ENCODE results near the gene NKX2-1. TPM values are rescaled to one million over a fixed set of nuclear protein-coding genes. Genes with fewer than 3 reads are reported as not detected.

Gene NKX2-1
- total RNA-seq, 1 donor from 2014 or later: not detected

- Histone ChIP-seq H4K20me1 (ENCODE audit: insufficient read depth, low read length) (no peaks in the 10 kb centered on the region), H3K27me3 (ENCODE audit: insufficient read depth, low read length) (no peaks in the 10 kb centered on the region), H3K27ac (ENCODE audit: low read depth, low read length) (no peak overlapping the region), H3K4me2 (ENCODE audit: low read length) (no peak overlapping the region), H3K36me3 (ENCODE audit: insufficient read depth, low read length) (no peaks in the 10 kb centered on the region), H3K9me3 (ENCODE audit: insufficient read depth, low read depth, low read length) (no peaks in the 10 kb centered on the region), H2AFZ (ENCODE audit: low read depth, low read length) (no peak overlapping the region), H3K9ac (ENCODE audit: low read length) (no peak overlapping the region), H3K4me3 (ENCODE audit: insufficient read depth, low read depth, low read length) (no peak overlapping the region), H3K4me1 (ENCODE audit: insufficient read depth, low read length) (no peaks in the 10 kb centered on the region), H3K79me2 (ENCODE audit: insufficient read depth, low read length) (no peaks in the 10 kb centered on the region)
- DNase-seq (ENCODE audit: low read depth) (no peak), FAIRE-seq (no peak)
- no peaks in the 10 kb centered on the region for H3K4me1 Mint-ChIP-seq (ENCODE audit: low read depth, unreplicated experiment)
- H3K9me3 Mint-ChIP-seq (ENCODE audit: unreplicated experiment): peaks cover 2% of the 10 kb centered on the region
- no peaks in the 10 kb centered on the region for H3K36me3 Mint-ChIP-seq (ENCODE audit: low read depth, unreplicated experiment)
- TF ChIP-seq EZH2 (IDR thresholded peaks at IDR 0.05; ENCODE audit: insufficient read depth, low read length): no peak
- TF ChIP-seq, protein P1, sequence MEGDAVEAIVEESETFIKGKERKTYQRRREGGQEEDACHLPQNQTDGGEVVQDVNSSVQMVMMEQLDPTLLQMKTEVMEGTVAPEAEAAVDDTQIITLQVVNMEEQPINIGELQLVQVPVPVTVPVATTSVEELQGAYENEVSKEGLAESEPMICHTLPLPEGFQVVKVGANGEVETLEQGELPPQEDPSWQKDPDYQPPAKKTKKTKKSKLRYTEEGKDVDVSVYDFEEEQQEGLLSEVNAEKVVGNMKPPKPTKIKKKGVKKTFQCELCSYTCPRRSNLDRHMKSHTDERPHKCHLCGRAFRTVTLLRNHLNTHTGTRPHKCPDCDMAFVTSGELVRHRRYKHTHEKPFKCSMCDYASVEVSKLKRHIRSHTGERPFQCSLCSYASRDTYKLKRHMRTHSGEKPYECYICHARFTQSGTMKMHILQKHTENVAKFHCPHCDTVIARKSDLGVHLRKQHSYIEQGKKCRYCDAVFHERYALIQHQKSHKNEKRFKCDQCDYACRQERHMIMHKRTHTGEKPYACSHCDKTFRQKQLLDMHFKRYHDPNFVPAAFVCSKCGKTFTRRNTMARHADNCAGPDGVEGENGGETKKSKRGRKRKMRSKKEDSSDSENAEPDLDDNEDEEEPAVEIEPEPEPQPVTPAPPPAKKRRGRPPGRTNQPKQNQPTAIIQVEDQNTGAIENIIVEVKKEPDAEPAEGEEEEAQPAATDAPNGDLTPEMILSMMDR (IDR thresholded peaks at IDR 0.05; ENCODE audit: insufficient read depth, low read depth, low read length): no peak
- H3K4me3 Mint-ChIP-seq (ENCODE audit: unreplicated experiment): no peak overlapping the region
- H3K27ac Mint-ChIP-seq (ENCODE audit: unreplicated experiment): no peak overlapping the region
- H3K27me3 Mint-ChIP-seq (ENCODE audit: low read depth, unreplicated experiment): peaks cover 31% of the 10 kb centered on the region
These were observed 18.0 kb upstream of the NKX2-1 start for GRCh38 chr14:36538051-36538450.

DNA sequence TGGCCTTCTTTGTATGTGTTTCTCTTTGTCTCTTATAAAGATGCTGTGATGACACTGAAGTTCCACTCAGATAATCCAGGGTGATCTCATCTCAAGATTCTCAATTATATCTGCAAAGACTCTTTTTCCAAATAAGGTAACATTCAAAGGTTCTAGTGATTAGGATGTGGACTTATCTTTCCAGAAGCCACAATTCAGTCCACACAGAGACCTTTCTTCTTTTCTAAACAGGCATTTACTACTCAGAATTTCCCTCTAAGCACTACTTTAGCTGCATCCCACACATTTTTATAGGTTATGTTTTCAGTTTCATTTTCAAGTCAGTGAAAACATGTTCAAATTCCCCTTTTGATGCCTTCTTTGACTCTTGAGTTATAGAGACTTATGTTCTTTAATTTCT is 9.0 kb upstream of the NKX2-1 start:
- Mint-ChIP-seq H3K27me3 (ENCODE audit: low read depth, unreplicated experiment) (peaks cover 74% of the 10 kb centered on the region), H3K9me3 (ENCODE audit: unreplicated experiment) (peaks cover 19% of the 10 kb centered on the region), H3K27ac (ENCODE audit: unreplicated experiment) (no peak overlapping the region), H3K4me1 (ENCODE audit: low read depth, unreplicated experiment) (no peaks in the 10 kb centered on the region), H3K36me3 (ENCODE audit: low read depth, unreplicated experiment) (no peaks in the 10 kb centered on the region), H3K4me3 (ENCODE audit: unreplicated experiment) (no peak overlapping the region)
- TF ChIP-seq, protein P1 (IDR thresholded peaks at IDR 0.05; ENCODE audit: insufficient read depth, low read depth, low read length): no peak
- TF ChIP-seq EZH2 (IDR thresholded peaks at IDR 0.05; ENCODE audit: insufficient read depth, low read length): no peak
- Histone ChIP-seq H4K20me1 (ENCODE audit: insufficient read depth, low read length) (no peaks in the 10 kb centered on the region), H2AFZ (ENCODE audit: low read depth, low read length) (no peak overlapping the region), H3K27ac (ENCODE audit: low read depth, low read length) (no peak overlapping the region), H3K4me2 (ENCODE audit: low read length) (no peak overlapping the region), H3K27me3 (ENCODE audit: insufficient read depth, low read length) (peaks cover 28% of the 10 kb centered on the region), H3K79me2 (ENCODE audit: insufficient read depth, low read length) (no peaks in the 10 kb centered on the region), H3K4me3 (ENCODE audit: insufficient read depth, low read depth, low read length) (no peak overlapping the region), H3K36me3 (ENCODE audit: insufficient read depth, low read length) (no peaks in the 10 kb centered on the region), H3K4me1 (ENCODE audit: insufficient read depth, low read length) (no peaks in the 10 kb centered on the region), H3K9me3 (ENCODE audit: insufficient read depth, low read depth, low read length) (no peaks in the 10 kb centered on the region), H3K9ac (ENCODE audit: low read length) (no peak overlapping the region)
- FAIRE-seq (no peak), DNase-seq (ENCODE audit: low read depth) (no peak)

- TF ChIP-seq, protein P1 (IDR thresholded peaks at IDR 0.05; ENCODE audit: insufficient read depth, low read depth, low read length): no peak
- TF ChIP-seq EZH2 (IDR thresholded peaks at IDR 0.05; ENCODE audit: insufficient read depth, low read length): no peak
- Mint-ChIP-seq H3K27ac (ENCODE audit: unreplicated experiment) (no peak overlapping the region), H3K36me3 (ENCODE audit: low read depth, unreplicated experiment) (no peaks in the 10 kb centered on the region), H3K4me3 (ENCODE audit: unreplicated experiment) (no peak overlapping the region), H3K27me3 (ENCODE audit: low read depth, unreplicated experiment) (peaks cover 89% of the 10 kb centered on the region), H3K4me1 (ENCODE audit: low read depth, unreplicated experiment) (no peaks in the 10 kb centered on the region), H3K9me3 (ENCODE audit: unreplicated experiment) (peaks cover 30% of the 10 kb centered on the region)
- no peak overlapping the region for H3K4me3 ChIP-seq (ENCODE audit: insufficient read depth, low read depth, low read length)
- peaks cover 5% of the 10 kb centered on the region for H3K4me1 ChIP-seq (ENCODE audit: insufficient read depth, low read length)
- no peaks in the 10 kb centered on the region for H3K9me3 ChIP-seq (ENCODE audit: insufficient read depth, low read depth, low read length)
- H3K9ac ChIP-seq (ENCODE audit: low read length): no peak overlapping the region
- H3K4me2 ChIP-seq (ENCODE audit: low read length): no peak overlapping the region
- no peaks in the 10 kb centered on the region for H4K20me1 ChIP-seq (ENCODE audit: insufficient read depth, low read length)
- H3K36me3 ChIP-seq (ENCODE audit: insufficient read depth, low read length): no peaks in the 10 kb centered on the region
- DNase-seq (ENCODE audit: low read depth): no peak
- H3K27me3 ChIP-seq (ENCODE audit: insufficient read depth, low read length): peaks cover 60% of the 10 kb centered on the region
- no peak for FAIRE-seq
- no peak overlapping the region for H3K27ac ChIP-seq (ENCODE audit: low read depth, low read length)
- H2AFZ ChIP-seq (ENCODE audit: low read depth, low read length): no peak overlapping the region
- no peaks in the 10 kb centered on the region for H3K79me2 ChIP-seq (ENCODE audit: insufficient read depth, low read length)
These were observed 5.7 kb upstream of the NKX2-1 start for GRCh38 chr14:36525746-36526099.

Data from astrocyte (in vitro differentiated cells and primary cell).